AG08395 (cell line): Measurements from ENCODE around the gene UAP1.

ENCODE experiments used
- DNase-seq: peaks from one replicate; pipeline ENCODE4 v3.0.0; 2012; ENCODE audit warnings: mixed read lengths, low spot score

Gene UAP1

GRCh38 chr1:162561616-162562469 lies at the start of gene UAP1:
TSS of gene UAP1 (plus strand) at chr1:162561722. CDS start at chr1:162566069, 4,347 bp downstream.
- DNase-seq: peak; percentile 29

GRCh38 chr1:162527314-162527713 lies 34.2 kb upstream of the UAP1 start:
- no peak for DNase-seq

- no peak for DNase-seq
Observed at GRCh38 chr1:162530307-162530987, 31.1 kb upstream of the UAP1 start.

- no peak for DNase-seq
Observed at GRCh38 chr1:162530988-162531319, 30.6 kb upstream of the UAP1 start.

GRCh38 chr1:162535501-162535900 lies 26.0 kb upstream of the UAP1 start:
- peak; percentile 2 for DNase-seq

- DNase-seq: peak; percentile 58
Observed at GRCh38 chr1:162536511-162536910, 25.0 kb upstream of the UAP1 start.

- no peak for DNase-seq
Observed at GRCh38 chr1:162537216-162537615, 24.3 kb upstream of the UAP1 start.

GRCh38 chr1:162538815-162539431 lies 22.6 kb upstream of the UAP1 start:
- peak; percentile 62 for DNase-seq

GRCh38 chr1:162541619-162542141 lies 19.8 kb upstream of the UAP1 start:
- peak; percentile 87 for DNase-seq

GRCh38 chr1:162543228-162543627 lies 18.3 kb upstream of the UAP1 start:
- no peak for DNase-seq

- peak; percentile 76 for DNase-seq
Observed at GRCh38 chr1:162548170-162548569, 13.4 kb upstream of the UAP1 start.

- no peak for DNase-seq
Observed at GRCh38 chr1:162549001-162549400, 12.5 kb upstream of the UAP1 start.

- DNase-seq: no peak
Observed at GRCh38 chr1:162550925-162551324, 10.6 kb upstream of the UAP1 start.

- peak; percentile 31 for DNase-seq
Observed at GRCh38 chr1:162551969-162552683, 9.4 kb upstream of the UAP1 start.

- DNase-seq: no peak
Observed at GRCh38 chr1:162552684-162553252, 8.8 kb upstream of the UAP1 start.

- DNase-seq: peak; percentile 26
Observed at GRCh38 chr1:162554258-162554657, 7.3 kb upstream of the UAP1 start.

GRCh38 chr1:162557536-162557935 lies 4.0 kb upstream of the UAP1 start:
- no peak for DNase-seq

GRCh38 chr1:162560303-162561036 lies 1.1 kb upstream of the UAP1 start:
- no peak for DNase-seq

GRCh38 chr1:162561037-162561615 lies 396 bp upstream of the UAP1 start:
- DNase-seq: peak; percentile 96

GRCh38 chr1:162562470-162562828 lies 927 bp downstream of the UAP1 start:
- DNase-seq: peak; percentile 47

- no peak for DNase-seq
Observed at GRCh38 chr1:162564762-162565218, 3.3 kb downstream of the UAP1 start.
